Karpas-422 (cell line): ENCODE data around the gene GNG13. TPM values are rescaled to one million over a fixed set of nuclear protein-coding genes. Genes with fewer than 3 reads are reported as not detected.

ENCODE experiments used
- DNase-seq: peaks from one replicate; pipeline ENCODE4 v3.0.0-alpha.2; 2015
- H2AFZ ChIP-seq: fragments of 200-600 bp; sonication (generic); 2 replicates; pipeline ENCODE4 v1.6.1; 2014; ENCODE audit warnings: antibody characterized with exemption, low read length, mixed read lengths
- H3K27ac ChIP-seq: fragments of 200-600 bp; sonication (generic); 2 replicates; pipeline ENCODE4 v1.5.1; 2014; ENCODE audit warnings: mild to moderate bottlenecking, low read length, moderate library complexity
- H3K27me3 ChIP-seq: fragments of 200-600 bp; sonication (generic); 2 replicates; pipeline ENCODE4 v1.6.1; 2014; ENCODE audit warnings: low read length, mixed read lengths
- H3K36me3 ChIP-seq: fragments of 200-600 bp; sonication (generic); 2 replicates; pipeline ENCODE4 v1.6.1; 2014; ENCODE audit warnings: low read length, mixed read lengths; ENCODE audit not compliant: insufficient read depth
- H3K4me1 ChIP-seq: fragments of 200-600 bp; sonication (generic); 2 replicates; pipeline ENCODE4 v1.6.1; 2014; ENCODE audit warnings: mild to moderate bottlenecking, low read length, mixed read lengths
- H3K4me2 ChIP-seq: fragments of 200-600 bp; sonication (generic); 2 replicates; pipeline ENCODE4 v1.6.1; 2014; ENCODE audit warnings: low read length, low read depth, mild to moderate bottlenecking; ENCODE audit not compliant: poor library complexity, severe bottlenecking
- H3K4me3 ChIP-seq: fragments of 200-600 bp; sonication (generic); 2 replicates; pipeline ENCODE4 v1.5.1; 2014; ENCODE audit warnings: mild to moderate bottlenecking, antibody characterized with exemption, low read length, mixed read lengths
- H3K79me2 ChIP-seq: fragments of 200-600 bp; sonication (generic); 2 replicates; pipeline ENCODE4 v1.6.1; 2014; ENCODE audit warnings: mild to moderate bottlenecking, low read length, mixed read lengths
- H3K9ac ChIP-seq: fragments of 200-600 bp; sonication (generic); 2 replicates; pipeline ENCODE4 v1.6.0; 2014; ENCODE audit warnings: low read length
- H3K9me2 ChIP-seq: fragments of 200-600 bp; sonication (generic), shearing (Covaris generic); replicated peaks from 2 replicates; pipeline ENCODE4 v1.6.0; 2014; ENCODE audit warnings: mild to moderate bottlenecking, low read length, moderate library complexity; ENCODE audit not compliant: insufficient read depth
- H3K9me3 ChIP-seq: fragments of 300-700, 200-600 bp; sonication (generic); 2 replicates; pipeline ENCODE4 v1.6.1; 2014; ENCODE audit warnings: low read length, mixed read lengths
- H4K20me1 ChIP-seq: fragments of 200-600 bp; sonication (generic); 2 replicates; pipeline ENCODE4 v1.6.1; 2014; ENCODE audit warnings: mild to moderate bottlenecking, antibody characterized with exemption, low read length, low read depth; ENCODE audit not compliant: insufficient read depth
- total RNA-seq: library from RNA; depleted of rRNA; stranded (reverse); fragments of >200 nt; shearing (Covaris generic); gene quantifications from 2 replicates; pipeline ENCODE4 v1.2.3, GENCODE V29; 2014; ENCODE audit warnings: low replicate concordance

GNG13 gene
- total RNA-seq, 1 experiment from 2014 or later = not detected

DNA sequence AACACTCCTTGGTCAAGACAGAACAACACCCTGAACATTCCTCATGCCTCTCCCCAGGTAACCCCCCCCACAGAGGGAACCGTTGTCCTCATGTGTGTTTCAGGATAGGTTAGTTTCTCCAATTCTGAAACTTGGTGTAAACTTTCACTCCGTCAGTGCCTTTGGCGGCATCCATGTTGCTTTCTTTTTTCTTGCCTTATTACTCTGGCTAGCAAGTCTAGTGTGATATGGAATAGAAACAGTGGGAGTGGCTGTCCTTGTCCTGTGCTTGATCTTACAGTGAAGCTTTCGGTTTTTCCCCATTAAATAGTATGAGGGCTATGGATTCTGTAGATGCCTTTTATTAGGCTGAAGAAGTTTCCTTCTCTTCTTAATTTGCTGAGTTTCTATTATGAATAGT lies 35.7 kb upstream of the GNG13 start:
- Histone ChIP-seq H3K9me2 (no peaks in the 10 kb centered on the region), H3K4me1 (no peaks in the 10 kb centered on the region), H3K9me3 (0 out of 2 replicates have a peak, but pooled peaks cover 7% of the 10 kb centered on the region), H3K4me2 (no peak overlapping the region), H3K27ac (no peak overlapping the region), H3K36me3 (no peaks in the 10 kb centered on the region), H4K20me1 (no peaks in the 10 kb centered on the region), H2AFZ (no peak overlapping the region), H3K79me2 (no peaks in the 10 kb centered on the region), H3K4me3 (no peak overlapping the region), H3K27me3 (no peaks in the 10 kb centered on the region), H3K9ac (no peak overlapping the region)
- no peak for DNase-seq

DNA sequence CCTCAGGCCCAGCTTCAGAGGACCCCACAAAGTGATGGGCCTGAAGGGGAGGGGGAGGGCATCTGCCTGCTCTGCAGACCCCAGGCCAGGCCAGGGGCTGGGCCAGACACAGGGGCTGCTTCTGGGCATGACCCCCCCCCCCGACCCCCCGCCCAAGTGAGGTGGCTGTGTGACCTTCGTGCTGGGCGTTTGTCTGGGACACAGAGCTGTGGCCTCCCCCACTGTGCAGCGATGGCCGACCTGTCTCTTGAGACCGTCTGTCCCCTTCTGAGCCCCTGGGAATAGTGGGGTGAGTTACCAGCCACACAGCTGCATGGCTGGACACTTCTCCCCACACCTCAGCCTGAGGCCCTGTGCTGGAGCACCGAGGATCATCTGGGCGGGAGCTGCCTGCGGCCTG lies 34.8 kb upstream of the GNG13 start:
- no peak overlapping the region for H3K4me2 ChIP-seq
- H3K27ac ChIP-seq = no peak overlapping the region
- no peaks in the 10 kb centered on the region for H3K36me3 ChIP-seq
- H3K9ac ChIP-seq = no peak overlapping the region
- no peaks in the 10 kb centered on the region for H3K79me2 ChIP-seq
- H3K9me2 ChIP-seq = no peaks in the 10 kb centered on the region
- 0 out of 2 replicates have a peak, but pooled peaks cover 7% of the 10 kb centered on the region for H3K9me3 ChIP-seq
- no peak overlapping the region for H2AFZ ChIP-seq
- no peaks in the 10 kb centered on the region for H4K20me1 ChIP-seq
- no peaks in the 10 kb centered on the region for H3K4me1 ChIP-seq
- H3K4me3 ChIP-seq = no peak overlapping the region
- DNase-seq = no peak
- no peaks in the 10 kb centered on the region for H3K27me3 ChIP-seq

DNA sequence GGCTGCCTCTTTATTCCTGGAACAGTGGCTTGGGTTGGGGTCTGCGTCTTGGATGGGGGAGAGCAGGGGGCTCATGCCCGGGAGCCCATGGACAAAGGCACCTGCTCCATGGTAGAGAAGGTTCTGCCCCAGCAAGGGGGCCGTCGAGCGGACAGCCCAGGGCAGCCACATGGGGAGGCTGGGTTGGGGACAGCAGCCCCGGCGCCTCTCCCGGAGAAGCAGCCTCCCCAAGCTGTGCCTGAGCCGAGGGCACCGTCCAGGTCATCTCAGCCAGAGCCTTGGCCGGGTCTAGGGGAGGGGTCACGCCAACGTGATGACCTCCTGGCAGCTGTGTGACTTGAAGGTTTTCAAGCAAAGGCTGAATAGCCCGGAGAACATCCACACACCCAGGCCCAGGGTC lies 32.9 kb upstream of the GNG13 start:
- H3K27ac ChIP-seq = no peak overlapping the region
- H3K36me3 ChIP-seq = no peaks in the 10 kb centered on the region
- H3K4me2 ChIP-seq = no peak overlapping the region
- H3K27me3 ChIP-seq = no peaks in the 10 kb centered on the region
- no peak for DNase-seq
- H3K9me3 ChIP-seq = 0 out of 2 replicates have a peak, but pooled peaks cover 7% of the 10 kb centered on the region
- H3K9ac ChIP-seq = no peak overlapping the region
- H2AFZ ChIP-seq = no peak overlapping the region
- no peaks in the 10 kb centered on the region for H3K79me2 ChIP-seq
- no peaks in the 10 kb centered on the region for H4K20me1 ChIP-seq
- H3K4me1 ChIP-seq = no peaks in the 10 kb centered on the region
- no peak overlapping the region for H3K4me3 ChIP-seq
- no peaks in the 10 kb centered on the region for H3K9me2 ChIP-seq

DNA sequence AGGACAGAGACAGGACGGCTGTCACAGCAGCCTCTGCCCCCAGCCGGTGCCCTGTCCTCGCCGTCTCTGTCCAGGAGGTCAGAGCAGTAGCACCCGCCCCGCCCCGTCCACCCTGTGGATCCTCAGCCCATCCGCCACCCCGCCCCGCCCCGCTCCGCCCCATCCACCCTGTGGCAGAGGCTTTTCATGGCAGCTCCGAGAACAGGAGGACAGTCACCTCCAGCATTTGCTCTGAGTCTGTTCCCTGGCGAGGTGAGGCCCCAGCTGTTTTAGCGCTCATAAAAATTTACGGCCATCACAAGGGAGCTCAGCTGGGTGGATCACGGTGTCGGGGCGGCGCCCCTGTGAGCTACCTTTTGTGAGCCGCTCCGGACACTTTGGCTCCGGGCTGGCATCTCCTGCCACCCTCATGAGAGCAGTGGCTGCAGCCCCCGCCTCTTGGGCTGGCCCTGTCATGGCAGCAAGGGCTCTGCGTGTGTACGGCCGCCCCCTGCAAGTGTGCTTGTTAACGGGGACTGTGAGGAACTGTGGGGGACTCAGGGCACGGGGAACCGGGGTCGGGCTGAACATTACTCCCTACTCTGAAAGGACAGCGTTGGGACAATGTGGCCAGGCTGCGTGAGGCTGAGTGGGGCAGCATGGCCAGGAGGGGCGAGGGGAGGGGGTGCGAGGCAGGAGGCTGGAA lies 32.3 kb upstream of the GNG13 start:
- DNase-seq = no peak
- H3K36me3 ChIP-seq = no peaks in the 10 kb centered on the region
- H3K4me1 ChIP-seq = no peaks in the 10 kb centered on the region
- no peak overlapping the region for H3K4me2 ChIP-seq
- H3K9me2 ChIP-seq = no peaks in the 10 kb centered on the region
- H4K20me1 ChIP-seq = no peaks in the 10 kb centered on the region
- no peak overlapping the region for H2AFZ ChIP-seq
- H3K27me3 ChIP-seq = no peaks in the 10 kb centered on the region
- no peak overlapping the region for H3K27ac ChIP-seq
- H3K4me3 ChIP-seq = no peak overlapping the region
- 0 out of 2 replicates have a peak, but pooled peaks cover 7% of the 10 kb centered on the region for H3K9me3 ChIP-seq
- no peaks in the 10 kb centered on the region for H3K79me2 ChIP-seq
- no peak overlapping the region for H3K9ac ChIP-seq

DNA sequence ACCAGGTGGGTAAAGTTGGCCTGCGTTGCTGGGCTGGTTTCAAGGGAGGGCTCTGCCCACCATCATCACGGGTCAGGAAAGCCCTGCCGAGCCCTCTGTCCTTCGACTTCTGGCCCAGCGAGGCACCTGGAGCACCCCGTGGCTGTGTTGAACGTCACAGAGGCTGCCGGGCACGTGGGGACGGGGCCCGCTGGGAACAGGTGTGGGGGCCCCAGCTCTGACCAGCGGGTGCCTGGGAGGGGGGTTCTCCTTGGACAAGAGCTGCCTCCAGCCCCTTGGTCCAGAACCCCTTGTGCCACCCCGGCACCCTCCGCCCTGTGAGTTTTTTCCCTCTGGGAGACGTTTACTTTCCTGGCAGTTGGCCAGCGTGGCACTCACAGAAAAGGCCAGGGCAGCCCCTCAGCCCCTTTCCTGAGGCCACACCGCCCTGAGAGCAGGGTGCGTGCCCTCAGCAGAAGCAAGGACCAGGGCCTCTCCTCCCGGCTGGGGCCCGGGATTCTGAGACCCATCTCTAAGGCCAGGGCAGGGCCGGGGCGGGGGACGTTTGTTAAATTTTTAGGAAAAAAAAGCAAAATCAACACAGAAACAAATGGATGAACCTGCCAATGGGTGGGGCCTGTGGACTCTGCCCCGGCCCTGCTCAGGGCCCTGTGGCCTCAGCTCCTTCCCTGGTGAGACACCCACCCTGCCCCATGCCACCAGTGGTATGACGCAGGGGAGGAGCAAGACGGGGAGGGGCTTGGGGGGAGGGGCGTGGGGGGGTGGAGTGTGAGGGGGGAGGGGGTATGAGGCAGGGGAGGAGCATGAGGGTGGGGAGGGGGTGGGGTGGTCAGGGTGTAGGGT lies 31.3 kb upstream of the GNG13 start:
- DNase-seq = no peak
- no peak overlapping the region for H3K9ac ChIP-seq
- H3K4me1 ChIP-seq = no peaks in the 10 kb centered on the region
- no peak overlapping the region for H3K4me3 ChIP-seq
- 0 out of 2 replicates have a peak, but pooled peaks cover 7% of the 10 kb centered on the region for H3K9me3 ChIP-seq
- no peak overlapping the region for H3K4me2 ChIP-seq
- no peaks in the 10 kb centered on the region for H3K9me2 ChIP-seq
- H3K27ac ChIP-seq = no peak overlapping the region
- H4K20me1 ChIP-seq = no peaks in the 10 kb centered on the region
- H2AFZ ChIP-seq = no peak overlapping the region
- H3K27me3 ChIP-seq = no peaks in the 10 kb centered on the region
- no peaks in the 10 kb centered on the region for H3K79me2 ChIP-seq
- H3K36me3 ChIP-seq = no peaks in the 10 kb centered on the region

DNA sequence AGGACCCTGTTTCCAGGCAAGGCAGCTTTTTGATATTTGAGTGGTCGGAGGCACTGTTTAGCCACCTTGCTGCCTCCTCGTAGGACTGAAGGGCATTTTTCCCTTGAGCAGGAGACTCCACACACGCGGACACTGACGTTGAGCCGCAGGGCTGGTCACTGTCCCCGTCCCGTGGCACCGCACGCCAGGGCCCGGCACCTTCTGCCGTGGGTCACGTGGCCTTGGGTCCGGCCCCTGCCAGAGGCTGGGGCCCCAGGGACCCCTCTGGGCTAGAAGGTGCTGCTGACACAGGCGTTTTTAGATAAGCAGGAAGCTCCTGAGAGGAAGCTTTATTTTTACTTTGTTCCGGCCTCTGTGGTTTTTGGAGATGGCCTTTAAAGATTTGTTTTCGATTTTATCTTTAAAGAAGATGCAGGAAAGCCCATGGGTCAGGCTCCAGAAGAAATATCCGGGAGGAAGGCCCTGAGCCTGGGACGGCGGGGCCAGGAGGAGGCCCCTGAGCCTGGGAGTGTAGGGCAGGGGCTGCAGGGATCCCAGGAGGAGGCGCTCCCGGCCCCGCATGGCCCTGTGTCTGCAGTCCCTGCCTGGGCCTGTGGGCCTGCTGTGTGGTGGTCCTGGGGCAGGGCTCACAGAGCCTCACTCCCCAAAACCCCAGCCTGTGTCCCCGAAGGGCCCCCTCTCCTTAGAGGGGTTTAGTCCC lies 30.5 kb upstream of the GNG13 start:
- no peak for DNase-seq
- H3K4me3 ChIP-seq = no peak overlapping the region
- H3K4me1 ChIP-seq = no peaks in the 10 kb centered on the region
- H3K27me3 ChIP-seq = no peaks in the 10 kb centered on the region
- H3K4me2 ChIP-seq = no peak overlapping the region
- no peak overlapping the region for H3K27ac ChIP-seq
- no peaks in the 10 kb centered on the region for H4K20me1 ChIP-seq
- H3K9me3 ChIP-seq = 0 out of 2 replicates have a peak, but pooled peaks cover 3% of the 10 kb centered on the region
- no peak overlapping the region for H3K9ac ChIP-seq
- H2AFZ ChIP-seq = no peak overlapping the region
- H3K79me2 ChIP-seq = no peaks in the 10 kb centered on the region
- no peaks in the 10 kb centered on the region for H3K9me2 ChIP-seq
- H3K36me3 ChIP-seq = no peaks in the 10 kb centered on the region

DNA sequence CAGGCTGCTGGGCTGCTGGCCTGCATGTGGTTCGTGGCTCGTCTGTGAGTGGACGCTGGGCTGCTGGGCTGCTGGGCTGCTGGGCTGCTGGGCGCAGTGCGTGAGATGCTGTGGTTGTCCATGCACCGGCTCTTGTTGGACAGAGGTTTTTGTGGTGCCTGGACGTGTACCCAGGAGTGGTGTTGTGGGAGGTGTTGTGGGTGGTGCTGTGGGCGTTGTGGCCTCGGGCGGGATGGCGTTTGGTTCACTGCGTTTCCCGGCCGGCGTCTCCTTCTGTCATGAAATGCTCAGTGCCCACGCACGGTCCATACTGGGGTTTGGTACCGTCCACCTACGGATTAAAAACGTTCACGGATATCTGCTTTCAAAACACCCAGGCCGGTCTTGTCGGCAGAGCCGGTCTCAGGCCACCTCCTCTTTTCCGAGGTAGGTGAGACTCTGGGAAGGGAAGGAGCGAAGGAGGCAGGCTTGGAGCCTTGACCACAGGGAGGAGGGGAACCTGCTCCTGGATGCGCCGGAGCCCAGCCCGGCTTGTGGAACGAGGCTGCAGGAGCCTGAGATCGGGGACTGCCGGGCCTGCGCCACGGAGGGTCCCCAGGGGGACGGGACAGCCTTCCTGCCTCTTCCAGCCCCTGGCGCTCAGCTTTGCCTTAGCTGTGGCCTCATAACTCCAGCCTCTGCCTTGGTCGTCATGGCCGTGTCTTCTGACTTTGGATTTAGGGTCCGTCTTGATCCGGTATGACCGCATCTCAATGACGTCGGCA lies 29.8 kb upstream of the GNG13 start:
- H3K4me2 ChIP-seq = no peak overlapping the region

More for the DNA sequence above, 29.8 kb upstream of the GNG13 start:
- Histone ChIP-seq H3K9ac (no peak overlapping the region), H3K27me3 (no peaks in the 10 kb centered on the region), H3K27ac (no peak overlapping the region), H3K9me2 (no peaks in the 10 kb centered on the region), H3K4me3 (no peak overlapping the region), H2AFZ (no peak overlapping the region), H3K36me3 (no peaks in the 10 kb centered on the region), H3K79me2 (no peaks in the 10 kb centered on the region), H4K20me1 (no peaks in the 10 kb centered on the region), H3K4me1 (no peaks in the 10 kb centered on the region), H3K9me3 (no peaks in the 10 kb centered on the region)
- DNase-seq = no peak
